ENCODE data around the gene TOP3A.

TOP3A gene

GRCh38 chr17:18277076-18277475 lies 37.7 kb downstream of the TOP3A start:
- DNase-seq (ENCODE audit: low read depth in 3 of 3): no peak

GRCh38 chr17:18270046-18270931 lies 44.5 kb downstream of the TOP3A start:
- DNase-seq (ENCODE audit: low read depth in 3 of 3): no peak

- no peak for DNase-seq (ENCODE audit: low read depth in 3 of 3)
Measured at GRCh38 chr17:18267927-18268711, 46.7 kb downstream of the TOP3A start.

GRCh38 chr17:18267366-18267765 lies 47.4 kb downstream of the TOP3A start:
- no peak for DNase-seq (ENCODE audit: low read depth in 3 of 3)

GRCh38 chr17:18263885-18264682 lies 50.7 kb downstream of the TOP3A start:
- no peak for DNase-seq (ENCODE audit: low read depth in 3 of 3)

GRCh38 chr17:18262641-18263040 lies 52.2 kb downstream of the TOP3A start:
- no peak for DNase-seq (ENCODE audit: low read depth in 3 of 3)

GRCh38 chr17:18262111-18262510 lies 52.7 kb downstream of the TOP3A start:
- DNase-seq (ENCODE audit: low read depth in 3 of 3): no peak

- DNase-seq (ENCODE audit: low read depth in 3 of 3): no peak
Measured at GRCh38 chr17:18261659-18262058, 53.1 kb downstream of the TOP3A start.

GRCh38 chr17:18261146-18261515 lies 53.7 kb downstream of the TOP3A start:
- peak in 1 of 3 donors; percentile 31 for DNase-seq (ENCODE audit: low read depth in 3 of 3)

GRCh38 chr17:18260332-18261145 lies 54.3 kb downstream of the TOP3A start, which contains the start of gene MIEF2:
TSS of gene MIEF2 (plus strand) at chr17:18260662. CDS start at chr17:18262721, 2,059 bp downstream.
- peak; percentile 87 to 91 (median 88) for DNase-seq (ENCODE audit: low read depth in 3 of 3)

- DNase-seq (ENCODE audit: low read depth in 3 of 3): no peak
Measured at GRCh38 chr17:18259621-18260331, 55.0 kb downstream of the TOP3A start.

- peak in 1 of 3 donors; percentile 46 for DNase-seq (ENCODE audit: low read depth in 3 of 3)
Measured at GRCh38 chr17:18258356-18259038, 56.3 kb downstream of the TOP3A start, which contains the start of gene FLII. TSS of gene FLII (minus strand) at chr17:18258738. CDS start at chr17:18258690, 48 bp downstream.

- DNase-seq (ENCODE audit: low read depth in 3 of 3): peak in 1 of 3 donors; percentile 37
Measured at GRCh38 chr17:18257982-18258355, 56.8 kb downstream of the TOP3A start.

GRCh38 chr17:18257268-18257981 lies 57.4 kb downstream of the TOP3A start:
- DNase-seq (ENCODE audit: low read depth in 3 of 3): no peak

GRCh38 chr17:18256776-18257175 lies 58.0 kb downstream of the TOP3A start:
- DNase-seq (ENCODE audit: low read depth in 3 of 3): no peak

- DNase-seq (ENCODE audit: low read depth in 3 of 3): no peak
Measured at GRCh38 chr17:18256351-18256750, 58.4 kb downstream of the TOP3A start.

- no peak for DNase-seq (ENCODE audit: low read depth in 3 of 3)
Measured at GRCh38 chr17:18254888-18255649, 59.7 kb downstream of the TOP3A start.
